SK-N-MC (cell line): ENCODE measurements around the gene ABL1.
"Not testable (repeated sequence)": the region's sequence is repeated elsewhere in the genome, so short reads cannot be mapped to it uniquely, and the experiment has no call there.

Source experiments
- EZH2 ChIP-seq: fragments of 200-600 bp; sonication (generic); IDR thresholded peaks from one replicate; pipeline ENCODE4 v1.6.1; 2017; ENCODE audit warnings: antibody characterized with exemption
- FOXP2 ChIP-seq: optimal IDR thresholded peaks from 2 replicates; pipeline ENCODE3; 2011; ENCODE audit warnings: mild to moderate bottlenecking, moderate library complexity; ENCODE audit not compliant: insufficient read depth; ENCODE audit errors: extremely low read length, control extremely low read depth
- POLR2AphosphoS5 ChIP-seq: IDR thresholded peaks from 2 replicates; pipeline ENCODE4 v1.6.1; 2012; ENCODE audit warnings: mild to moderate bottlenecking, low read depth, low read length, borderline replicate concordance

DNA sequence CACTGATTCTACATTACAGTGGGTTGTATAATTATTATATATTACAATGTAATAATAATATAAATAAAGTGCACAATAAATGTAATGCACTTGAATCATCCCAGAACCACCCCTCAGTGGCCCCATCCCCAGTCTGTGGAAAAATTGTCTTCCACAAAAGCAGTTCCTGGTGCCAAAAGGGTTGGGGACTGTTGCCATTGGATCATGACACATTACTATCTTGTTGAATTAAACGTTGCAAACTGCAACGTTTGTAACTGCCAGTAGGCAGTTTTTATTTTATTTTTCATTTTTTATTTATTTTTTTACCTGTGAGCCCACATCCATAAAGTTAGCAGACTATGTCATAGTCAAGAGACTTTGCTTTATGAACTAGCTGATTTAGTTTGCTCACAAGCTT is 41.0 kb upstream of the ABL1 start:
- TF ChIP-seq EZH2, POLR2AphosphoS5, FOXP2: not testable (repeated sequence)
